HG03558 (cell line): ENCODE data around the gene HOXD13.

Experiments
- ATAC-seq: cut with Tn5 transposase; IDR thresholded peaks from one replicate; pipeline ENCODE4 v1.9.1; 2021; ENCODE audit warnings: moderate number of reproducible peaks; ENCODE audit not compliant: unreplicated experiment; ENCODE audit errors: extremely low read depth

HOXD13 gene

GRCh38 chr2:176104316-176105077 lies 12.0 kb downstream of the HOXD13 start:
- no peak for ATAC-seq

- no peak for ATAC-seq
These were observed 12.7 kb downstream of the HOXD13 start for GRCh38 chr2:176105078-176105729.

GRCh38 chr2:176105730-176106580 lies 13.4 kb downstream of the HOXD13 start:
- ATAC-seq: no peak

GRCh38 chr2:176106581-176107539 lies 14.3 kb downstream of the HOXD13 start, which contains the start of gene HOXD11:
Gene HOXD11, plus strand, starts transcription at chr2:176107280. Its CDS starts 76 bp downstream, at chr2:176107356.
- no peak for ATAC-seq

GRCh38 chr2:176107731-176108181 lies 15.2 kb downstream of the HOXD13 start:
- no peak for ATAC-seq

- ATAC-seq: no peak
These were observed 16.8 kb downstream of the HOXD13 start for GRCh38 chr2:176109192-176109901.

- no peak for ATAC-seq
These were observed 17.4 kb downstream of the HOXD13 start for GRCh38 chr2:176109946-176110345.

GRCh38 chr2:176110415-176111308 lies 18.1 kb downstream of the HOXD13 start:
- ATAC-seq: no peak

GRCh38 chr2:176111309-176111663 lies 18.8 kb downstream of the HOXD13 start:
- no peak for ATAC-seq

GRCh38 chr2:176111846-176112374 lies 19.4 kb downstream of the HOXD13 start:
- ATAC-seq: no peak

GRCh38 chr2:176112375-176113302 lies 20.1 kb downstream of the HOXD13 start:
- no peak for ATAC-seq

- ATAC-seq: no peak
These were observed 21.8 kb downstream of the HOXD13 start for GRCh38 chr2:176114120-176114929.

GRCh38 chr2:176114930-176115625 lies 22.6 kb downstream of the HOXD13 start:
- no peak for ATAC-seq

- ATAC-seq: no peak
These were observed 23.6 kb downstream of the HOXD13 start, which contains the start of gene HOXD10 for GRCh38 chr2:176115883-176116813. Gene HOXD10, plus strand, starts transcription at chr2:176116778. Its CDS starts 56 bp downstream, at chr2:176116834.
